ENCODE measurements around the gene ACTG1.

DNA sequence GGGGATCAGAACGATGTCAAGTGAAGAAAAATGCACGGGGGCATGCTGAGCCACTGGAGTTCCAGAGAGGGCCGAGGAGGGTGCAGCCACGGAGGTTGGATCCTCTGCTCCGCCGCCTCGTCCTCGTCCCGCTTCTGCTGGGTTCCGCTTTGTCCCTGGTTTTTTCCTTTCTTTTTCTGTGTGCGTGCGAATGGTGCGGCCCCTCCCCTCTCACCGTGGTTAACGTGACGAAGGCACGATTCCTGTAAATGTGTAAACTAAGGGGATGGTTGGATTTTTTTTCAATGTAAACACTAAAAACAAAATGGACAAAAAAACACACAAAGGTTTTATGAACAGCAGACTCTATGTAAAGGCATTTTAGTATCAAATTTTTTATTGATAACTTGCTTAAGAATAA is 46.7 kb downstream of the ACTG1 start:
- TF ChIP-seq CTCF (conservative IDR thresholded peaks at IDR 0.05 in 1 of 2, IDR thresholded peaks at IDR 0.05 in 1 of 2; ENCODE audit: extremely low read depth in 1 of 2, insufficient read depth in 1 of 2, low read depth in 1 of 2, low read length in 2 of 2) (no peak), EZH2 (IDR thresholded peaks at IDR 0.05; ENCODE audit: borderline replicate concordance, low read length) (no peak)
